ENCODE results near the gene HIF1A. TPM values are rescaled to one million over a fixed set of nuclear protein-coding genes. Genes with fewer than 3 reads are reported as not detected.

Gene HIF1A
- total RNA-seq, 4 donors from 2014 or later = 48.8 to 88.8 (median 57.4) TPM

- peak; percentile 97 to 99 for DNase-seq (ENCODE audit: low spot score in 2 of 2)
- H3K4me3 ChIP-seq (ENCODE audit: low read depth, poor library complexity, severe bottlenecking) = peak within 1 kb of the TSS; percentile 56
- intact Hi-C loops (cut with DNase I; ENCODE audit: low total_unique reads) = no loop called here
- 0% methylated on average over 35 to 42 of the region's 49 CpGs for WGBS, 2 donors
- TF ChIP-seq, protein P1, sequence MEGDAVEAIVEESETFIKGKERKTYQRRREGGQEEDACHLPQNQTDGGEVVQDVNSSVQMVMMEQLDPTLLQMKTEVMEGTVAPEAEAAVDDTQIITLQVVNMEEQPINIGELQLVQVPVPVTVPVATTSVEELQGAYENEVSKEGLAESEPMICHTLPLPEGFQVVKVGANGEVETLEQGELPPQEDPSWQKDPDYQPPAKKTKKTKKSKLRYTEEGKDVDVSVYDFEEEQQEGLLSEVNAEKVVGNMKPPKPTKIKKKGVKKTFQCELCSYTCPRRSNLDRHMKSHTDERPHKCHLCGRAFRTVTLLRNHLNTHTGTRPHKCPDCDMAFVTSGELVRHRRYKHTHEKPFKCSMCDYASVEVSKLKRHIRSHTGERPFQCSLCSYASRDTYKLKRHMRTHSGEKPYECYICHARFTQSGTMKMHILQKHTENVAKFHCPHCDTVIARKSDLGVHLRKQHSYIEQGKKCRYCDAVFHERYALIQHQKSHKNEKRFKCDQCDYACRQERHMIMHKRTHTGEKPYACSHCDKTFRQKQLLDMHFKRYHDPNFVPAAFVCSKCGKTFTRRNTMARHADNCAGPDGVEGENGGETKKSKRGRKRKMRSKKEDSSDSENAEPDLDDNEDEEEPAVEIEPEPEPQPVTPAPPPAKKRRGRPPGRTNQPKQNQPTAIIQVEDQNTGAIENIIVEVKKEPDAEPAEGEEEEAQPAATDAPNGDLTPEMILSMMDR (IDR thresholded peaks at IDR 0.05) = no peak
- no peak for TF ChIP-seq POLR2A (IDR thresholded peaks at IDR 0.05)
Observed at GRCh38 chr14:61761959-61762786, 66.9 kb downstream of the HIF1A start, which contains the start of gene SNAPC1. TSS of gene SNAPC1 (plus strand) at chr14:61762420. CDS start at chr14:61762461, 41 bp downstream.

GRCh38 chr14:61764342-61765122 lies 69.2 kb downstream of the HIF1A start:
- intact Hi-C loops (cut with DNase I; ENCODE audit: low total_unique reads) = no loop called here
- DNase-seq (ENCODE audit: low spot score in 2 of 2) = no peak
- H3K4me3 ChIP-seq (ENCODE audit: low read depth, poor library complexity, severe bottlenecking) = no peak overlapping the region
- WGBS, 2 donors = 60 to 65% methylated on average over 5 of the region's 5 CpGs
- TF ChIP-seq, protein P1 (IDR thresholded peaks at IDR 0.05) = no peak
- TF ChIP-seq POLR2A (IDR thresholded peaks at IDR 0.05) = no peak

GRCh38 chr14:61765225-61765943 lies 70.1 kb downstream of the HIF1A start:
- 49 to 62% methylated on average over 15 of the region's 15 CpGs for WGBS, 2 donors
- TF ChIP-seq, protein P1 (IDR thresholded peaks at IDR 0.05) = no peak
- TF ChIP-seq POLR2A (IDR thresholded peaks at IDR 0.05) = no peak
- no peak for DNase-seq (ENCODE audit: low spot score in 2 of 2)
- intact Hi-C loops (cut with DNase I; ENCODE audit: low total_unique reads) = no loop called here
- no peak overlapping the region for H3K4me3 ChIP-seq (ENCODE audit: low read depth, poor library complexity, severe bottlenecking)

DNA sequence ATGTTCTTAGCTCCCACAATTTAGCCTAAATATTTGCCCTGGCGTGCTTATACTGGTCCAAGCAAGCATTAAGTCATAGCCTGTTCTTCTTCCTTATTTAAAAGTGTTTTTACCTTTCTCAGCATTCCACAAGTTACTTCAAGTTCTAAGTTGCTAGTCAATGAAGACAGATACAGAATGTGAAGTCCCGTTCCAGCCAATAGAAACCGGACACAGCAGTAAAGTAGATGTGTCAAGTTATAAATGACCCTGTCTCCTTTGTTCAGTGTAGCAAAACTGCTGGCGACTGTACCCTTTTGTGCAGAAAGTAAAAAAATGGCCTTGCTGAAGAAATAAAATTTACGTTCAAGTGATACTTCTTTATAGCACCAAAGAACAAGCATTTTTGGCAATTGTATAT lies 70.8 kb downstream of the HIF1A start:
- intact Hi-C loops (cut with DNase I; ENCODE audit: low total_unique reads) = no loop called here
- no peak overlapping the region for H3K4me3 ChIP-seq (ENCODE audit: low read depth, poor library complexity, severe bottlenecking)
- 46 to 50% methylated on average over 5 of the region's 5 CpGs for WGBS, 2 donors
- DNase-seq (ENCODE audit: low spot score in 2 of 2) = no peak
- no peak for TF ChIP-seq POLR2A (IDR thresholded peaks at IDR 0.05)
- TF ChIP-seq, protein P1 (IDR thresholded peaks at IDR 0.05) = no peak

DNA sequence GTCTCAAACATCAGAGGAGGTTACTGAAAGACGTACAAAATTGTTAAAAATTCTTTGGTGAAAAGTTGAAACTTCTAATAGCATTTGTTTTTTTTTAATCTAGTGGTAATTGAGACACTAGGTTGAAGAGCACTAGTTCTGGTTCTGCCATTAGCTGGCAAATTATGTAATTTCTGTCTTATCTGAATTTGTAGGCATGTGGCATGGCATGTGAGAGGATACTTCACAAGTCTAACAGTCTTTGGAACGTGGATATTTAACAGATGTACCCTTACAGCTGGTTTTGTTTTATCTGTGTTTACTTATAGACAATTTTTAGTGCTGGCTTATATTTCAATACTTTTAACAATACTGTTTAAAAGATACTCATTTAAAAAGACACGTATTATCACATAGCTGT lies 72.9 kb downstream of the HIF1A start:
- intact Hi-C loops (cut with DNase I; ENCODE audit: low total_unique reads) = no loop called here
- TF ChIP-seq, protein P1 (IDR thresholded peaks at IDR 0.05) = no peak
- TF ChIP-seq POLR2A (IDR thresholded peaks at IDR 0.05) = no peak
- no peak for DNase-seq (ENCODE audit: low spot score in 2 of 2)
- no peak overlapping the region for H3K4me3 ChIP-seq (ENCODE audit: low read depth, poor library complexity, severe bottlenecking)
- 80 to 83% methylated on average over 3 of the region's 3 CpGs for WGBS, 2 donors

Measured in lower leg skin (tissue), 4 donors.